ENCODE data around the gene NFKBIB.
"Not testable (repeated sequence)": the region's sequence is repeated elsewhere in the genome, so short reads cannot be mapped to it uniquely, and the experiment has no call there.

Gene NFKBIB, protein sequence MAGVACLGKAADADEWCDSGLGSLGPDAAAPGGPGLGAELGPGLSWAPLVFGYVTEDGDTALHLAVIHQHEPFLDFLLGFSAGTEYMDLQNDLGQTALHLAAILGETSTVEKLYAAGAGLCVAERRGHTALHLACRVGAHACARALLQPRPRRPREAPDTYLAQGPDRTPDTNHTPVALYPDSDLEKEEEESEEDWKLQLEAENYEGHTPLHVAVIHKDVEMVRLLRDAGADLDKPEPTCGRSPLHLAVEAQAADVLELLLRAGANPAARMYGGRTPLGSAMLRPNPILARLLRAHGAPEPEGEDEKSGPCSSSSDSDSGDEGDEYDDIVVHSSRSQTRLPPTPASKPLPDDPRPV

DNA sequence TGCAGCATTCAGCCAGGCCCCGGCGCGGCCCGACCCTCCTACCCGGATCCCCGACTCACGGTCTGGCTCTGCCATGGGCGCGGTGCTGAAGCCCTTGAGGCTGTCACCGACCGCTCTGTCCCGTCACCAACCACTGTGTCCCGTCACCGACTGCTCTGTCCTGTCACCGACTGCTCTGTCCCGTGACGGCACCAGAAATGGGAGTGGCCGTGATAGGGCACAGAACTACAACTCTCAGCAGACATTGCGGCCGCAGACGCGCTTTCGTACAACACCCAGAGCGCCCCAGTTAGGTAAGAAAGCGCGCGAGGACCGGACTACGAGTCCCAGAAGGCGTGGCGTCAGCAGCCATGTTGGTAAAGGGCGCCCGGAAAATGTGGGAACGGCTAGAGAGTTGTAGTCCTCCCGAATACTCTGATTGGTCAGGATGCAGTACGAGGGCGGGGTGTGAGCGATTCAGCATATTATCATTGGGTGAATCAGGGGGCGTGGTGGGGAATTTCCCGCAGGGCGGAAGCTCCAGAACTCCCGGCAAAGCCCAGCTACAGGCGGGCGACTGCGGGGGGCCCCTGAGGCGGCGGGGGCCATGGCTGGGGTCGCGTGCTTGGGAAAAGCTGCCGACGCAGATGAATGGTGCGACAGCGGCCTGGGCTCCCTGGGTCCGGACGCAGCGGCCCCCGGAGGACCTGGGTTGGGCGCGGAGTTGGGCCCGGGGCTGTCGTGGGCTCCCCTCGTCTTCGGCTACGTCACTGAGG is at the start of gene NFKBIB, which contains the start of gene SIRT2:
Gene NFKBIB, plus strand, starts transcription at position 523 of the 755 bp plus-strand sequence. Its CDS starts 64 bp downstream, at position 587.
Gene SIRT2, minus strand, starts transcription at position 172 of the 755 bp plus-strand sequence. Its CDS starts 97 bp downstream, at position 75.
- DNase-seq = peak; percentile 100

DNA sequence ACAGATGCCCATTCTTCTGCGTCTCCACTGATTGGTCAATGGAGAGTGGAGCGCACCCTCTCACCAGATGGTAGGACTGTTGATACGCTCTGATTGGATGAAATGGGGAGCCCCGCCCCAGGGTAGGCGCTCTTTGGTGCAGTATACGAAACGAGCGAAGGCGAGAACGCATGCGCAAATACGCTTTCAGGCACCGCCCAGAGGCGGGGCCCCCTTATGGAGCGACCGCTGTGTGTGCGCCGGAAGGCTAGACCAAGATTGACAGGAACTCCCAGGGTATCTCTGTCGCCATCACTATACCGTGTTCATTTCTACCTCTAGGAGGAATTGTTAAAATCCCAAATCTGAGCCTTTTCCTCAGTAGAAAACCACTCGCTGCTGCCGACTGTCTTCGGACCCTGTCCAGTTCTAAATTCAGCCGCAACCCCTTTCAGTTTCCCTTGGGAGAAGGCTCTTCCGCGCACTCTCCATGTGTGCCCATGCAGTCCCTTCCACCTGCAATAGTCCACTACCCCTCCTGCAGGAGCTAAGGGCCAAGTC is 49.3 kb upstream of the NFKBIB start:
- no peak for DNase-seq

DNA sequence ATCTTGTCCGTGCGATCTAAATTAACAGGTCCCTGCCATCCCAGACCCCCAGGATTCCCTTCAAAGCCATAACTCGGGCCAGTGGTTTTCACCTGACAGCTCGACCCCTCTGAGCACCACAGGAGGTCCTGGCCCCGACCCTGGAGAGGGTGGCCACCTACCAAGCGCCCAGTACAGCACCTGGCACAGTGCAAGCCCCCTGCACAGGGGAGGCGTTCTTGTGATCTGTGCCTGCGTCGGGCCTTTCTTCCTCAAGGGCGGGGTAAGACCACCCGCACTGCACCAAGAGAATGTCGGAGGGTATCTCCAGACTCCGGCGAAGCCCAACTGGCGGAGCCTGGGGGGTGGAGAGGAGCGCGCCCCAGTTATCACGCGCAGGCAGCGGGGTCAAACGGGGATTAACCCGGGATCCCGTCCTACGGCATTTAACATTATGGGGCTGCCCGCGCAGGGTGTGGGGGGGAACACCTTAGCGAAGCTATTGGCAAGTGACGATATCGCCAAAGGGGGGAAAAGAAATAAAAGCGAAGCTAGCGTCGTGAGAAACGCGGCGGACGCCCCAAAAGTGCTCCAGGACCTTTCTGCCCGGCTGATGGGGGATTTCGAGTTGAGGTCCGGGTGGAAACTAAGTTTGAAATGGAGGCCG is 48.7 kb upstream of the NFKBIB start:
- no peak for DNase-seq

DNA sequence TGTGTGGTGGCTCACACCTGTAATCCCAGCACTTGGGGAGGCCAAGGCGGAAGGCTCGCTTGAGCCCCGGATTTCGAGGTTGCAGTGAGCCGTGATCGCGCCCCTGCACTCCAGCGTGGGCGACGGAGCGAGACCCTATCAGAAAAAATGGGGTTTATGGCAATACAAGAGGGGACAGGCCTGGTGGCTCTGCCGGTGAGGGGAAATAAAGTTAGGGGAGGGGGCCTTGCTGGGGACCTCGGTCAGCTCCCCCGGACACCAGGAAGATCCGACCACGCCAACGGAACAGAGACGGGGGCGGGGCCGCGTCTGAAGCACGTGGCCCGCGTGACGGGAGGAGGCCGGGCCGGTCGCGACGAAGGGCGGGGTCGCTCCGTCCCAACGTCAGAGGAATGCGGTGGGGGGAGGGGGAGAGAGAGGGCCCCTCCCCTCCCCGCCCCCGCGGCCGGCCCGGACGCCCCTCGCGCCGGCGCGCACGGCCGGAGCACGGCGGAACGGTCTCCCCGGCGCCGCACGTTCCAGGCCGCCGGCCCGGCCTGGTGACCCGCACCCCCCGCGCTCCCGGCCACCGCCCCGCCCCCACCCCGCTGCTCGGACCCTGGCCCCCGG is 48.0 kb upstream of the NFKBIB start:
- peak; percentile 96 for DNase-seq

DNA sequence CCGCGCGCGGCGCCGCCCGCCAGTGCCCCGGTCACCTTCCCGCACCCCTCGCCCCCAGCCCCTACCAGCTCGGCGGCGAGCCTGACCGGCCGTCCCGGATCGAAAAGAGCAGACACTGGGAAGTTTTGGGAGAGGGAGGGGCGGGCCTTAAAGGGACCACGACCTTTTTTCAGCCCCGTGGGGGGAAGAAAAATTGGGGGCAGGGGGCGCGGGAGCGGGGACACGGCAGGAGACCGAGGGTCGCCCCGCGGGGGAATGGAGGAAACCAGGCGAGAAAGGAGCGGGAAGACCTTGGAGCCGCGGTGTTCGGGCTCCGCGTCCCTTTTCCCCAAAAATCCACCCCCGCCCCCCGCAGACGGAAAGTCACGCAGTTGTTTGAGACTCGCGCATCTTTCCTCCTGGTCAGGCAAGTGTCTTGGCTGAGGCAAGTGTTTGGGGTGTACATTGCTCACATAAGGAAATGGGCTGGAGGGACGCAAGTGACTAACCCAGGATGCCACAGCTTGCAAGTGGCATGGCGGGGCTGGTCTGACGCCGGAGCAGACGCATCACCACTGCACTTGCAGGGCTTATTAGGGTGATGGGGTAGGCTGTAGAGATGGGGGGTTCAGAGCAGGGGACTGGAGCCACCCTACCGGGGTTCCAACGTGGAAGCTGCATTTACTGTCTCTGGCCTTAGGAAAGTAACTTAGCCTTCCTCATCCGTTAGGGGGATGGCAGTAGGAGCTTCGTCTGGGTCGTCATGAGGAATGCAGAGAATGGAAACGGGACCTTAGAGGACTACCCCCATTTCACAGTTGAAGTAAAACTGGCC is 47.3 kb upstream of the NFKBIB start:
- DNase-seq = peak; percentile 77

DNA sequence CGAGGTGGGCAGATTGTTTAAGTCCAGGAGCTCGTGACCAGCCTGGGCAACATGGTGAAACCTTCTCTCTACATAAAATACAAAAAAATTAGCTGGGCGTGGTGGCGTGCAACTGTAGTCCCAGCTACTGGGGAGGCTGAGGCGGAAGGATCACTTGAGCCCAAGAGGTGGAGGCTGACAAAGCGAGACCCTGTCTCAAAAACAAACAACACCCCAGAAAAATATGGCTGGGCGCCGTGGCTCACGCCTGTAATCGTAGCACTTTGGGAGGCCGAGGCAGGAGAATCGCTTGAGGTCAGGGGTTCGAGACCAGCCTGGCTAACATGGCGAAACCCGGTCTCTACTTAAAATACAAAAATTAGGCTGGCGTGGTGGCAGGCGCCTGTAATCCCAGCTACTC is 46.6 kb upstream of the NFKBIB start:
- DNase-seq = no peak

DNA sequence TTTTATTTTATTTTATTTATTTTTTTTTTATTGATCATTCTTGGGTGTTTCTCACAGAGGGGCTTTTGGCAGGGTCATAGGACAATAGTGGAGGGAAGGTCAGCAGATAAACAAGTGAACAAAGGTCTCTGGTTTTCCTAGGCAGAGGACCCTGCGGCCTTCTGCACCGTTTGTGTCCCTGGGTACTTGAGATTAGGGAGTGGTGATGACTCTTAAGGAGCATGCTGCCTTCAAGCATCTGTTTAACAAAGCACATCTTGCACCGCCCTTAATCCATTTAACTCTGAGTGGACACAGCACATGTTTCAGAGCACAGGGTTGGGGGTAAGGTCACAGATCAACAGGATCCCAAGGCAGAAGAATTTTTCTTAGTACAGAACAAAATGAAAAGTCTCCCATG is 44.8 kb upstream of the NFKBIB start:
- DNase-seq = not testable (repeated sequence)

DNA sequence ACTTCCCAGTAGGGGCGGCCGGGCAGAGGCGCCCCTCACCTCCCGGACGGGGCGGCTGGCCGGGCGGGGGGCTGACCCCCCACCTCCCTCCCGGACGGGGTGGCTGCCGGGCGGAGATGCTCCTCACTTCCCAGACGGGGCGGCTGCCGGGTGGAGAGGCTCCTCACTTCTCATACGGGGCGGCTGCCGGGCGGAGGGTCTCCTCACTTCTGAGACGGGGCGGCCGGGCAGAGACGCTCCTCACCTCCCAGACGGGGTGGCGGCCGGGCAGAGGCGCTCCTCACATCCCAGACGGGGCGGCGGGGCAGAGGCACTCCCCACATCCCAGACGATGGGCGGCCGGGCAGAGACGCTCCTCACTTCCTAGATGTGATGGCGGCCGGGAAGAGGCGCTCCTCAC is 44.0 kb upstream of the NFKBIB start:
- not testable (repeated sequence) for DNase-seq

DNA sequence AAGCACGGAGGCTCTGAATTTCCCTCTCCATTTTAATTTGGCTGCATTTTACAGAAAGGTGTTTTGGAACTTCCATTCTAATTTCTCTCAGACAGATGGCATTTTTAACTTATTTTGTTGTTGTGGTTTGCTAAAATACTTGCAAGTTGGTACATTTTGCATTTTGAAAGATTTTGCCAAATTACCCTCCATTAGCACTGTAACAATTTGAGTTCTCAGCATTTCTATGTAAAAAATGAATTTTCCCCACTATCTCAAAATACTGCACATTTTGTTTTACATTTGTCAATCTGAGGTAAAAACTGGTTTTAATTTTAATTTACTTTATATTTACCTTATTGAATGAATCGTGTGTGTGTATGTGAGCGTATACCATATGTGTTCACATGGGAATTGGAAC is 43.0 kb upstream of the NFKBIB start:
- DNase-seq = no peak

DNA sequence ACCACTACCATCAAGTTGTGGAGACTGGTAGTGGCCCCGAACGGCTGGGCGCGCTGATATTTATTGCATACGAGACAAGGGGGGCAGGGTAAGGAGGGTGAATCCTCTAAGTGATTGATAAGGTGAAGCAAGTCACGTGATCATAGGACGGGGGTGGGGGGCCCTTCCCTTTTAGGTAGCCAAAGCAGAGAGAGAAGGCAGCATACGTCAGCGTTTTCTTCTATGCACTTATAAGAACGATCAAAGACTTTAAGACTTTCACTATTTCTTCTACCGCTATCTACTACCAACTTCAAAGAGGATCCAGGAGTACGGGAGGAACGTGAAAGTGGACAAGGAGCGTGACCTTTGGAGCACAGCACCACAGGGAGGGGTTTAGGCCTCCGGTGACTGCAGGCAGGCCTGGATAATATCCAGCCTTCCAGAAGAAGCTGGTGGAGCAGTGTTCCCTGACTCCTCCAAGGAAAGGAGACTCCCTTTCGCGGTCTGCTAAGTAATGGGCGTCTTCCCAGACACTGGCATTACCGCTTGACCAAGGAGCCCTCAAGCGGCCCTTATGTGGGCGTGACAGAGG is 40.1 kb upstream of the NFKBIB start:
- not testable (repeated sequence) for DNase-seq

DNA sequence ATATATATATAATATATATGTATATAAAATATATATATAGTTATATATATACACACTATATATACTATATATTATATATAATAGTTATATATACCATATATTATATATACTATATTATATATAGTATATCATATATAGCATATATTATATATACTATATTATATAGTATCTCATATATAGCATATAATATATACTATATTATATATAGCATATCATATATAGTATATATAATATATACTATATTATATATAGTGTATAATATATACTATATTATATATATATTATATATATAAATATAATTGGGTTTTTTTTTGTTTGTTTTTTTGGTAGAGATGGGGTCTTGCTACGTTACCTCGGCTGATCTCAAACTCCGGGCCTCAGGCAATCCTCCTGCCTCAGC is 38.4 kb upstream of the NFKBIB start:
- DNase-seq = no peak

DNA sequence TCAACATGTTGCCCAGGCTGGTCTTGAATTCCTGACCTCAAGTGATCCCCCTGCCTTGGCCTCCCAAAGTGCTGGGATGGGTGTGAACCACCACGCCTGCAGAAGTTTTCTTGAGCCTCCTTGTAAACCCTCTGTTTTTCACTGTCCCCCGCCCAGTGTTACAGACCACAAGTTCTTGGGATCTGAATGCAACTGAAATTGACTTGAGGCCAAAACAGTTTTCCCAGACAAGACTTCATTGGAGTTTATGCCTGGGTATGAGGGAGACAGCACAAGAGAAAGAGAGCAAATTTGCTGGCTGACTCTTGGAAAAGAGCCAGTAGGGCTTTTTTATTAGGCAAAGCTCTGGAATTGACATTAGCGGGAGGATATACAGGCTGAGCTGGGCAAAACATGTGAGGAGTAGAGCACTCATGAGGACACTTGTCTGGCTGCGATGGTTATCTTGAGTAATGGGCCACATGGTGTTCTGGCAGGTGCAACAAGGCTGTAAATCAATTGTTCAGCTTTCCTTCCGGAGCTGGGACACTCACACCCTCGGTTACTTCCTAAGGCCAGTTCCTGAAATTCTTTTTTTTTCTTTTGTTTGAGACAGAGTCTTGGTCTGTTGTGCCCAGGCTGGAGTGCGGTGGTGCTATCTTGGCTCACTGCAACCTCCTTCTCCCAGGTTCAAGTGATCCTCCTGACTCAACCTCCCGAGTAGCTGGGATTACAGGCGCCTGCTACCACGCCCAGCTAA is 37.3 kb upstream of the NFKBIB start:
- DNase-seq = no peak

DNA sequence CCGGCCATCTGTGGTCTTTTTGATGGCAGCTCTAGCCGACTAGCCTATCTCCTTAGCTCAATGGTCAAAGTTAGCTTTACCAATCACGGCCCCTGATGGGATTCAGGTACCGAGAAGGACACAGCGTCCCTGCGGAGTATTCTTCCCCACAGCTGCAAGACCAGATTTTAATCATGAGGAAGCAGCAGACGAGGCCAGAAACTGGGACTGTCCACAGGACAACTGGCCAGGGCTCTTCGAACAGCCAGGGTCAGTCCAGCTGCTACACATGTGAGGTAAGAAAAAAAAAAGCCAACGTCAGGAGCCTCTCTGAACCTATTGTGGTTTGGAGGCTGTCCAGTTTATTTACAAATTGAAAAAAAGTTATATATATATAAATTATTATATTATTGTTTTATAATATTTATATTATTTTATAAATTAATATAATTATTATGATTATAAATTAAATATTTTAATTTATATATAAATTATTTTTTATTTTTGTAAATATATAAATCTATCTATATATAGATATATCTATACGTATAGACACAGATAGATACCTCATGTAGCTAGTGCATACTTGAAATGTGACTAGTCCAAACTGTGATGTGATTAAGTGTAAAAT is 32.5 kb upstream of the NFKBIB start:
- DNase-seq = no peak

DNA sequence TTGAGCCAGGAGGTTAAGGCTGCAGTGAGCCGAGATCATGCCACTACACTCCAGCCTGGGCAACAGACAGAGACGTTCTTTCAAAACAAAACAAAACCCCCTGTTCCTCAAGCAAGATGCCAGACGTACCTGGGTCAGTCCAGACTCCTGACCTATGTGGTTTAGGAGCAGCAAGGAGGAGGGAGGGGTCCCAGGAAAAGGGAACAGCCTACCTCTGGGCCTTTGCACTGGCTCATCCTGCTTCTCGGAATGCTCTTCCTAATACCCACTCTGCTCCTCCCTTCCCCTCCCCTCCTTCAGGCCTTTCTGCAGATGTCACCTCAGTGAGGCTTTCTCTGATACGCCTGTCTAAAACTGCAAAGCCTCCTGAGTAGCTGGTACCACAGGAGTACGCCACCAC is 31.2 kb upstream of the NFKBIB start:
- no peak for DNase-seq

DNA sequence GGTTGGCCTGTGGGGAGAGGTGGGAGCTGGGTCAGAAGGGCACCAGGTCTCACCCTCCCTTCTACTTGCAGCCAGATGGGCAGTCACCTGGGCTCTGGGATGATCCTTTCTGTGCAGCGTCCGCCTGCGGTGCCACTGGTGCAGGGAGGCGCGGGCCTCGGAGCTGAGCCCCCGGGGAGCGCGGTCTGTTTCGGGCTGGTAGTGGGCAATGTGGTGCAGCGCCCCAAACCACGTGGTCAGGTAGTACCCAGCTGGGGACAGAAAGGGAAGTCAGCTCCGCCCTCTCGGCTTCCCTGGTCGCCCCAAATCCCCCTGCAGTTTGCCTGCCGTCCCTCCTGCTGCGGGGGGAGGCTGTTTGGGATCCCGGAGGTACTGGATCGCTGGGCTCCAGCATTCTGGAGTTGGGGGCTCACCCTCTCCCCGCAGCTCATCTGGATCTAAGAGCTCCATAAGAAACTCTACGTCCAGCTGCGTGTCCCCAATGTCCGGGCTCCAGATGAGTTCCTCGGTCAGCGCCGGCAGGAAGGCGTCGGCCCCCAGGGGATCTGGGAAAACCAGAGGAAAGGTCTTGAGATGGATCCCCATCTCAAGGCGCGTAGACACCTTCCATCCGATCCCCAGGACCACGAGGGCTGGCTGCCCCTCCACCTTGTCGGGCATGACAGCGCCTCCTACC is 30.5 kb upstream of the NFKBIB start:
- DNase-seq = peak; percentile 62

DNA sequence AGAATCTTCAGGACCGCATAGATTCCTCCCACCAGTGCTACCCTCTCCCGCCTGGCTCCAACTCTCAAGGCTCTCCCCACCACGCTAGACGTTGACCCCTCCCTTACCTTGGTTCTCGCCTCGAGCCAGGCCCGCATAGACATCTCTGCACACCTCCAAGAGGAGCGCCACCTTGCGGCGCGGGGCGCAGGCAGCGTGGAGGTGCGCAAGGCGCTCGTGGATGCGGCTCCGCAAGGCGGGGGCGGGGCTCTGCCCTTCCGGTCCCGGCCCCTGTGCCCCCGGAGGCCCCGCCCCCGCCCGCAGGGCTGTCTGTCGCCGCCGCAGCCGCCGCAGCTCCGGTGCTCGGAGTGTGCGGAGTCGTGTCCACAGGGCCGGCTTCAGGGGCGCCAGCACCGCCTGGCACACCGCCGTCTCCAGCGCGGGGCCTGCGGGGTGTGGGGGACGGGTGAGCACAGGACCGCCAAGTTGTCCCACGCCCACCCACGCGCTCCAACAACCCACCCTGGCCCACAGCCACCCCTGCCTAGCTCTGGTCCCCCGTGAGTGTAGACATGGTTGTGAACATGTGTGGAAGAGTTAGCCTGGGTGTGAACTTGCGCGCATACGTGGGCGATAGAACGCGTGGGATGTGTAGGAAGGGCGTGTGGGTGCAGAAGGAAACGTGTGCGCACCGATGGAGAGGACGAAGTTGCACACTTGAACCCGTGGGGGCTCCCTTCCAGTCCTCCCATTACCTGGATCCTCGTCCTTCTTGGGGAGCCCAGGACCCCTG is 29.7 kb upstream of the NFKBIB start:
- DNase-seq = peak; percentile 97

DNA sequence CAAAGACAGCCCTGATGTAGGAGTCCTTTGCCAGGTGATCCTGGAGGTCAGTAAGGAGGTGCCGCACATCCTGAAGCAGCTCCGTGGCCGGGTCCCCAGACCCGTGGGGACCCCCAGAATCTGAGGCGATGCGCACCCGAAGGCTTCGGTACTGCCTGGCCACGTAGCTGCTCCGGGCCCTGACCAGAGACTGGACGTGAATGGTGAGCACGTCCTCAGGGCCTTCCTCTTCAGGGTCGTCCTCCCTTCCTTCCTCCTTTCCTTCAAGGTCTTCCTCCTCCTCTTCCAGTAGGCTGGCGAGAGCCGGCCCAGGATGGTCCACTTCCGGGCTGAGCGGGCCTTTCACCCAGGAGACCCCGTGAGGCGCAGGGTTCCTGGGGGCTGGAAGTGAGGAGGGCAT is 29.2 kb upstream of the NFKBIB start:
- DNase-seq = no peak

DNA sequence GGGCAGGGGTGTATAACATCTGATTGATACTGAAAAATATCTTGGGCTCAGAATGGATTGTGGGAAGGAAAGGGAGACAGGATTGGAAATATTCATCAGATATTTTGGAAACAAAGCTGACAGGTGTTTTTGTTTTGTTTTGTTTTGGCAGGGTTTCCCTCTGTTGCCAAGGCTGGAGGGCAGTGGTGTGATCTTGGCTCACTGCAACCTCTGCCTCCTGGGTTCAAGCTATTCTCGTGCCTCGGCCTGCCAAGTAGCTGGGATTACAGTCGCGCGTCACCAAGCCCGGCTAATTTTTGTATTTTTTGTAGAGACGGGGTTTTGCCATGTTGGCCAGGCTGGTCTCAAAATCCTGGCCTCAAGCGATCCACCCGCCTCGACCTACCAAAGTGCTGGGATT is 26.4 kb upstream of the NFKBIB start:
- DNase-seq = not testable (repeated sequence)
